CD4-positive, alpha-beta T cell treated with Interleukin-4 for 4 hours (primary cell): ENCODE measurements around the gene C10orf62.
"Not testable (repeated sequence)": the region's sequence is repeated elsewhere in the genome, so short reads cannot be mapped to it uniquely, and the experiment has no call there.

ENCODE experiments used
- DNase-seq: peaks from one replicate; pipeline ENCODE4 v3.0.0-alpha.2; 2020

Gene C10orf62

GRCh38 chr10:97566336-97566996 is 23.1 kb upstream of the C10orf62 start:
- DNase-seq, result no peak

- no peak for DNase-seq
These were observed 21.6 kb upstream of the C10orf62 start for GRCh38 chr10:97567891-97568290.

DNA sequence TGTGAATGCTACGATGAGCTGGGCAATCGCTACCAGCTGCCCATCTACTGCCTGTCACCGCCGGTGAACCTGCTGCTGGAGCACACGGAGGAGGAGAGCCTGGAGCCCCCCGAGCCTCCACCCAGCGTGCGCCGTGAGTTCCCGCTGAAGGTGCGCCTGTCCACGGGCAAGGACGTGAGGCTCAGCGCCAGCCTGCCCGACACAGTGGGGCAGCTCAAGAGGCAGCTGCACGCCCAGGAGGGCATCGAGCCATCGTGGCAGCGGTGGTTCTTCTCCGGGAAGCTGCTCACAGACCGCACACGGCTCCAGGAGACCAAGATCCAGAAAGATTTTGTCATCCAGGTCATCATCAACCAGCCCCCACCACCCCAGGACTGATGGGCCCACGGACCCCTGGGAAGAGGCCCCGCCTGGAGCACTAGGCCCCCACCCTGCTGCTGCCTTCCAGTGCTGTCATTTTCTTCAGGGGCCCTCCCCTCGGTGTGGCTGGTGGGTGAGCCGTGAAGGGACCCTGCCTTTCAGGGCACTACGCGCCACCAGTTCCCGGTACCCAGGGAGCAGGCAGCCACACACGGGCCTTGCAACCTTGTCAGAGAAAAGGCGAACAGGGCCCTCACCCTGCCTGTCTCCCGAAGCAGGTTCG is 19.3 kb upstream of the C10orf62 start:
- DNase-seq, result no peak

DNA sequence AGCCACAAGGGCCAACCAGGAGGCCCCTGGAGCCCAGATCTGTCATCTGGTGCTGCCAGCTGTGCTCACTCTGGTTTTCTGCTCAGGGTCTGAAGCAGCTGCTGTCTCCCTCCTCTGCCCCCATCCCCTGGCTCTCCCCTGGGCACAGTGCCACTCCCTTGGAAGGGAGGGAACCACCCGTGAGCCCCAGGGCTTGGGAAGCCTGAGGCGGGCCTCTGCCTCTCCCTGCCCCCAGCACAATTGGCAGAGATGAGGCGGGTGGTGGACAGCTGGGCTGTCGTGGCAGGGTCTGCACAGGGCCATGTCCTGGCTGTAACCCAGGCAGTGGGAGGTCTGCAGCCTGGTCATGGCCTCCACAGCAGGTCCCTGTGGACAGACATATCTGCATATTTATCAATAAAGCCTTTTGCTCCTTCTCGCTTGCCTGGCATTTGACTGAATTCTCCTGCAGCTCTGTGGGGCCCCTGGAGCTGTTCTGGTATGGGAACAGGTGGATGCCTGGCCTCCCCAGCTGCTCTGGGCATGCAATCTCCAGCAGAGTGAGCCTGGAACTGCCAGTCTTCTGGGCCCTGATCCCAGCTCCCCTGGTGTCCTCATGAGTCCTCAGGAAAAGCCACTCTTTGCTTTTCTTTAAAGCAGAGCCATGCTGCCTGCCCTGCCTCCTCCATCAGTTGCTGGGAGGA is 18.6 kb upstream of the C10orf62 start:
- DNase-seq, result no peak

DNA sequence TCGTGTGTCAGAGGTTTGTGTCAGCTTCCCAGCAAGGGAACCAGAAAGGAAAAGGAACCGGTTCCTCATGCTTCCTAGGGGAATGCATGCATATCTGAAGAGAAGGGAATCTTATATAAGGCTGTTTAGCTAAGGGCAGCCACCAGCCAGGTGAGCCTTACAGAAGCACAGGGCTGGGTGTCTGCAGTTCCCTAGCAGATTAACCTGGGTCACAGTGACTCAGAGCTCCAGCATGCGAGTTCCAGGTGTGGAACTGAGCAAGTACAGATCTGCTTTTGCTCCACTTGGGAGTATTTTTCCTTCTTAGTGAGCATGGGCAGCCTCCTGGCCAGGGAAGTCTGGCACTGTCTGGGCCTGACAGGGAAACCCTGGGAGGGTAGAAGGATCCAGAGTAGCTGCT is 17.9 kb upstream of the C10orf62 start:
- DNase-seq, result no peak

- DNase-seq, result peak; percentile 46
These were observed 17.1 kb upstream of the C10orf62 start, which contains the start of gene ANKRD2 for GRCh38 chr10:97572214-97572989. Gene ANKRD2 (plus strand): TSS chr10:97572779. CDS start chr10:97572789, 10 bp downstream.

- DNase-seq, result no peak
These were observed 16.5 kb upstream of the C10orf62 start for GRCh38 chr10:97573021-97573420.

- no peak for DNase-seq
These were observed 15.8 kb upstream of the C10orf62 start for GRCh38 chr10:97573672-97574071.

DNA sequence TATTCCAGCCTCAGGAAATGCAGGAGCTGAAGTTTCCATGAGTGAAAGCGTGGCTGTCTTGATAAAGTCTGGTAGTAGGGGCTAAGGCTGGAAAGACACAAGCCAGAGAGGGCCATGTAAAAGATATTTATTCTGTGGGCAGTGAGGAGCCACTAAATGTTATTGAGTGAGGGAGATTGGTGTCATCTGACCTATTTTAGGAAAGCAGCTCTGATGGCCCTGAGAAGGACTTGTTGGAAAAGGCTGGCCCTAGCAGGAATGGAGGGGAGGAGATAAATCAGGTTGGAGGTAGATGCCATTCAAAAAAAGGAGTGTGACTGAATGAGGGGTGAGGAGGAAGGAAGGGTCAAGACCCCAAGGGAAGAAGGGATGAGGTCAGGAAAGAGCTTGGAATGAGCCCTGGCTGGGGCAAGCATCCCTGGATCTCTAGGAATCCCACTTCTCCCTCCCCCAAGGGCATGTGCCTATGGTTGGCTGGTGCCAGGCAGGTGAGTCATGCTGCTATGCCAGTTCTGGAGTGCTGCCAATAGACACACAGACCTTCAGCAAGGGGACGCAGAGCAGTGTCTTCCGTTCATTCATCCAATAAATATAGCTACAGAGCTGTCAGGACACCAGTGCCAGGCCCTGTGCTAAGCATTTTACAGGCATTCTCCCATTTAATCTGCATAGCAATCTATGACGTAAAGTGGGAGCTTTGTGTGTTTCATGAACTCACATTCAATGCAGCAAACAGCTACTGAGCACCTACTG is 15.0 kb upstream of the C10orf62 start:
- no peak for DNase-seq

DNA sequence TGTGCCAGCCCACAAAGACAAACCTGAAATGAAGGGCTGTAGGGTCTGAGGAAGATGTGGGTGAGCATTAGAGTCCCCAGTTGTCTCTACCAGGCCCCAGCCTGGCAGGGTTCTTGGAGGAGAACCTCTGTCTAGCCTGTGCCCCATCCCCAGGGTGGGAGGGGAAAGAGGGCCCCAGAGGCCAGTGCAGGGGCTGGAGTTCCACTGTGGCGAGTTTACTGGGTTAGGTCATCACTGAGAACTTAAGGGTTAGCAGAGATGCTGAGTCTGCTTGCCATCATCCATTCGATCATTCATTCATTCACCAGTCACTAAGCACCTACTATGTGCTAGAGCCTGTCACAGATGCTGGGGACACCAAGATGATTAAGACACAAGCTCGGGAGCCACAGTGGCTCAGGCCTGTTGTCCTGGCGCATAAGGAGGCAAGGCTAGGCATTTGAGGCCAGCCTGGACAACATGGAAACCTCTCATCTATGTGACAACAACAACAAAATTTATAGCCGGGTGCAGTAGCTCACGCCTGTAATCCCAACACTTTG is 14.3 kb upstream of the C10orf62 start:
- no peak for DNase-seq

GRCh38 chr10:97576487-97576886 is 13.0 kb upstream of the C10orf62 start:
- DNase-seq, result not testable (repeated sequence)

DNA sequence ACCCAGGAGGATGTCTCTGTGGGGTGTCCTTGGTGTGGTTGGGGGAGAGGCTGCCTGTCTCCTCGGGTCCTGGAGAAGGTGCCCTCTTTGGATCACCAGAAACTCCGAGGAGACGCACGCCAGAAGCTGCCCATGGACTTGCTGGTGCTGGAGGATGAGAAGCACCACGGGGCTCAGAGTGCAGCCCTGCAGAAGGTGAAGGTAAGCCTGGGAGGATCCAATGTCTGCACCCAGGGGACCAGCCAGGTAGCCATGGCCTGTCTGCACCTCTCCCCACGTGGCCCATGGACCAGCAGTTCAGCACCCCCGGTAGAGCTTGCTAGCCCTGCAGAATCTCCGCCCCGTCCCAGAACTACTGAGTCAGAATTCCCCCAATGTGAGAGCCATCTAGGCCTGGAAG is 11.8 kb upstream of the C10orf62 start:
- DNase-seq, result no peak

GRCh38 chr10:97578171-97578844 is 11.2 kb upstream of the C10orf62 start:
- no peak for DNase-seq

DNA sequence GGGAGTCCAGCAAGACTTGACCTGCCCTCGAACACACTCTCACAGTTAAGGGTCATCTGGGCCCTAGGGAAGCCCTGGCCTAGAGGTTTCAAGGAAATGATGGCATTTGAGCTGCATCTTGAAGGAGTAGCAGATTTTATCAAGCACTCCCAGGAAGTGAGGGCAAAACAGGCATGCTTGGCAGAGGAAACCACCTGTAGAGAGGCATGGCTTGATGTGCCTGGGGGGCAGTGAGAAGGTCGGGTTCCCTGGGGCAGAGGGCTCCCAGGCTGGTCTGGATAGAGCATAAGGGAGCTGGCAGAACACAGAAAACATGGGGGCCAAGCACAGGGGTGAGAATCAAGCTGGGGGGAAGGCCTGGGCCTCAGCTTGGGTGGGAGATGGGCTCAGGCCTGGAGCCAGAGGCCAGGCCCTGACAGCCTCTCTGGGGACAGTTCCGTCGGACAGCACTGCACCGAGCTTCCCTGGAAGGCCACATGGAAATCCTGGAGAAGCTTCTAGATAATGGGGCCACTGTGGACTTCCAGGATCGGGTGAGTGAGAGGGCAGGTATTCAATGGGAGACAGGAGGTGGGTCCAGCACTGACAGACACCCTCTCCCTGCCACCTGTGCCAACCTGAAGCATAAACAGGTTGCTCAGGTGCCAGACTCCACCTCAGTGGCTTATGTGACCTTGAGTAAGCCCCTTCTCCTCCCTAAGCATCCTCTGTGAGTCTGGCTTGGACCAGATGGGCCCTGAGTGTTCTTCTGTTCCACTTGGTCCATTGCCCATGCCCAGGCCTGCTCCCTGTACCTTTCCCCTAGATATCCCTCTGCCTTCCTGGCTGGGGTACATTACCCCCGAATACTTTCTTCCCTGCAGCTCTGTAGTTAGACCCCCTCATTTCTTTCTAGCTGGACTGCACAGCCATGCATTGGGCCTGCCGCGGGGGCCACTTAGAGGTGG is 8.8 kb upstream of the C10orf62 start:
- DNase-seq, result no peak

GRCh38 chr10:97582169-97582568 is 7.4 kb upstream of the C10orf62 start:
- DNase-seq, result no peak

- no peak for DNase-seq
These were observed 6.0 kb upstream of the C10orf62 start for GRCh38 chr10:97583476-97583875.

- no peak for DNase-seq
These were observed 5.3 kb upstream of the C10orf62 start, which contains the start of gene HOGA1 for GRCh38 chr10:97584060-97584797. Gene HOGA1 (plus strand): TSS chr10:97584389. CDS start chr10:97584704, 315 bp downstream.

- DNase-seq, result no peak
These were observed 4.6 kb upstream of the C10orf62 start for GRCh38 chr10:97584798-97585438.

DNA sequence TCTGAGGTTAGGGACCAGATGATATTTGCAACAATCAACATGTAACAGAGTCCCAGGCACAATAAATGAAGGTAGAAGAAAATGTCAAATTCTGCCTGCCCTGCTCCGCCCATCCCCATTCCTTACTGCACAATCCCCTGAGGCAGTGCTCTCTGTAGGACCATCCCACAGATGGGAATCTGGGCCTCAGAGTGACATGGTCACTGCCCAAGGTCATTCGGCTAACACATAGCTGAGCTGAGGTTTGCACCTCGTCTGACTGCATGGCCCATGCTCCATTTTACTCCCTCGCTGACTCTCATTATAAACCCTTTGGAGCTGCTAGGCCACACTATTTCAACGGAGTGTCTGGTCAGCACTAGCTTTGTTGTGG is 4.1 kb upstream of the C10orf62 start:
- DNase-seq, result no peak
